HepG2 (cell line): Measurements from ENCODE around the gene RBBP6. TPM values are rescaled to one million over a fixed set of nuclear protein-coding genes. Genes with fewer than 3 reads are reported as not detected.

Experiments used
- DZIP1 ChIP-seq: sonication (generic); formaldehyde crosslinking; IDR thresholded peaks from 2 replicates; pipeline ENCODE4 v1.5.0; 2020; ENCODE audit warnings: mild to moderate bottlenecking, missing genetic modification reagents
- E2F5 ChIP-seq: sonication (generic); formaldehyde crosslinking; conservative IDR thresholded peaks from 2 replicates; pipeline ENCODE4 v1.4.0; 2020; ENCODE audit warnings: missing genetic modification reagents
- FOXA3 ChIP-seq: IDR thresholded peaks from 2 replicates; pipeline ENCODE4 v1.6.1; 2016; ENCODE audit warnings: missing genetic modification reagents, missing compliant biosample characterization
- GLMP ChIP-seq: sonication (generic); formaldehyde crosslinking; IDR thresholded peaks from 2 replicates; pipeline ENCODE4 v1.9.0; 2021; ENCODE audit warnings: missing genetic modification reagents, mild to moderate bottlenecking, borderline replicate concordance
- MED8 ChIP-seq: sonication (generic); formaldehyde crosslinking; IDR thresholded peaks from 2 replicates; pipeline ENCODE4 v1.8.1; 2023; ENCODE audit warnings: mild to moderate bottlenecking, missing genetic modification reagents; ENCODE audit not compliant: insufficient replicate concordance
- NAIF1 ChIP-seq: sonication (generic); formaldehyde crosslinking; IDR thresholded peaks from 2 replicates; pipeline ENCODE4 v1.5.0; 2020; ENCODE audit warnings: mild to moderate bottlenecking, missing genetic modification reagents, borderline replicate concordance
- SRSF1 ChIP-seq: fragments of 200-400 bp; formaldehyde crosslinking; optimal IDR thresholded peaks from 2 replicates; pipeline ENCODE3; 2017; ENCODE audit warnings: mild to moderate bottlenecking, low read depth, low read length, moderate library complexity
- SRY ChIP-seq: sonication (generic); formaldehyde crosslinking; IDR thresholded peaks from 2 replicates; pipeline ENCODE4 v1.8.0; 2022; ENCODE audit warnings: mild to moderate bottlenecking, missing genetic modification reagents
- ZBTB46 ChIP-seq: sonication (generic); formaldehyde crosslinking; IDR thresholded peaks from 2 replicates; pipeline ENCODE4 v1.4.0; 2020; ENCODE audit warnings: mild to moderate bottlenecking, missing genetic modification reagents, borderline replicate concordance
- ZFY ChIP-seq: sonication (generic); formaldehyde crosslinking; IDR thresholded peaks from 2 replicates; pipeline ENCODE4 v1.4.0; 2020; ENCODE audit warnings: missing genetic modification reagents
- ZGPAT ChIP-seq: IDR thresholded peaks from 2 replicates; pipeline ENCODE4 v1.6.1; 2016; ENCODE audit warnings: mild to moderate bottlenecking
- ZMYM4 ChIP-seq: sonication (generic); formaldehyde crosslinking; IDR thresholded peaks from 2 replicates; pipeline ENCODE4 v1.8.1; 2023; ENCODE audit warnings: mild to moderate bottlenecking, missing genetic modification reagents
- ZNF17 ChIP-seq: sonication (generic); formaldehyde crosslinking; IDR thresholded peaks from 2 replicates; pipeline ENCODE4 v1.5.0; 2020; ENCODE audit warnings: mild to moderate bottlenecking, missing genetic modification reagents
- ZNF564 ChIP-seq: sonication (generic); formaldehyde crosslinking; IDR thresholded peaks from 2 replicates; pipeline ENCODE4 v1.8.1; 2023; ENCODE audit warnings: mild to moderate bottlenecking, missing genetic modification reagents
- ZNF570 ChIP-seq: sonication (generic); formaldehyde crosslinking; IDR thresholded peaks from 2 replicates; pipeline ENCODE4 v1.4.0; 2020; ENCODE audit warnings: mild to moderate bottlenecking, missing genetic modification reagents, borderline replicate concordance
- ZNF577 ChIP-seq: sonication (generic); formaldehyde crosslinking; IDR thresholded peaks from 2 replicates; pipeline ENCODE4 v1.4.0; 2020; ENCODE audit warnings: mild to moderate bottlenecking, low read depth, missing genetic modification reagents, borderline replicate concordance
- ZNF597 ChIP-seq: sonication (generic); formaldehyde crosslinking; IDR thresholded peaks from 2 replicates; pipeline ENCODE4 v1.5.0; 2020; ENCODE audit warnings: missing genetic modification reagents
- ZNF788 ChIP-seq: sonication (generic); formaldehyde crosslinking; IDR thresholded peaks from 2 replicates; pipeline ENCODE4 v1.5.0; 2020; ENCODE audit warnings: mild to moderate bottlenecking, missing genetic modification reagents, borderline replicate concordance
- polyA plus RNA-seq, 8 experiments: library from polyadenylated mRNA; depleted of rRNA in 3 of 8; stranded (reverse) in 7 of 8; unstranded in 1 of 8; fragments of >200 nt; fragmentation: Illumina TruSeq in 4 of 8; extraction: Trizol in 4 of 8; gene quantifications; 2 replicates each; pipeline versions ENCODE4 v1.2.1 to v1.2.3, GENCODE V29; 2011 to 2016; ENCODE audit warnings: low read depth in 4 of 8, missing spikeins in 1 of 8, mixed read lengths in 1 of 8; ENCODE audit not compliant: insufficient read depth in 1 of 8
- total RNA-seq, 5 experiments: library from RNA; depleted of rRNA; stranded (reverse); fragments of >200 nt; fragmentation: Illumina TruSeq; extraction: Trizol; gene quantifications; 2 replicates each; pipeline ENCODE4 v1.2.3, GENCODE V29; 2016; ENCODE audit warnings: low read depth in 1 of 5

Gene RBBP6
- total and polyA plus RNA-seq, 2 of the 13 experiments (the other 11 are each of a cell fraction or from before 2014, with no cell fraction given) = 37.1 to 70.9 TPM

- TF ChIP-seq ZGPAT (CRISPR knock-in tag) (no peak; the same call in 1 of the 2 replicates), ZMYM4 (CRISPR knock-in tag) (no peak), ZNF577 (CRISPR knock-in tag) (peak; percentile 50; the same call in 1 of the 2 replicates), ZNF17 (no peak), ZBTB46 (CRISPR knock-in tag) (0 out of 2 replicates have a peak, but pooled peaks have one; percentile 84), SRSF1 (no peak), FOXA3 (CRISPR knock-in tag) (no peak), GLMP (CRISPR knock-in tag) (peak; percentile 84; the same call in 1 of the 2 replicates), E2F5 (CRISPR knock-in tag) (no peak), ZNF564 (CRISPR knock-in tag) (peak; percentile 65), ZNF597 (CRISPR knock-in tag) (no peak), ZNF788 (CRISPR knock-in tag) (peak; percentile 9; the same call in 1 of the 2 replicates), NAIF1 (CRISPR knock-in tag) (peak; percentile 11; the same call in 1 of the 2 replicates), ZNF570 (CRISPR knock-in tag) (peak; percentile 90; the same call in 1 of the 2 replicates), ZFY (CRISPR knock-in tag) (peak; percentile 99), SRY (CRISPR knock-in tag) (peak; percentile 90; the same call in 1 of the 2 replicates), DZIP1 (0 out of 2 replicates have a peak, but pooled peaks have one; percentile 48), MED8 (peak; percentile 35)
Observed at GRCh38 chr16:24539850-24540601, 660 bp downstream of the RBBP6 start (continued).
